Fibroblast of lung (primary cell): ENCODE measurements around the gene FAM180A.

ENCODE experiments used
- CTCF ChIP-seq, 2 donors: IDR thresholded peaks in 1 of 2; conservative IDR thresholded peaks in 1 of 2; 1 replicate in 1 of 2; 2 replicates in 1 of 2; pipeline ENCODE4 v1.5.1; 2011 to 2012; ENCODE audit warnings: low read length in 2 of 2, control low read depth in 1 of 2, inconsistent platforms in 1 of 2, low read depth in 1 of 2, mild to moderate bottlenecking in 1 of 2
- EZH2 ChIP-seq: IDR thresholded peaks from 2 replicates; pipeline ENCODE4 v1.5.1; 2012; ENCODE audit warnings: low read length, control low read depth, mild to moderate bottlenecking; ENCODE audit errors: missing control alignments

GRCh38 chr7:135697276-135698049 is 51.1 kb downstream of the FAM180A start:
- no peak for TF ChIP-seq CTCF (conservative IDR thresholded peaks at IDR 0.05 in 1 of 2, IDR thresholded peaks at IDR 0.05 in 1 of 2; ENCODE audit: low read depth in 1 of 2, low read length in 2 of 2)
- no peak for TF ChIP-seq EZH2
